Measurements from ENCODE around the gene OR9A2. TPM values are rescaled to one million over a fixed set of nuclear protein-coding genes. Genes with fewer than 3 reads are reported as not detected.

Gene OR9A2
- total RNA-seq, 4 donors from 2014 or later = not detected

- H3K27me3 ChIP-seq = no peaks in the 10 kb centered on the region
- TF ChIP-seq EP300 (IDR thresholded peaks at IDR 0.05) (no peak), POLR2A (IDR thresholded peaks at IDR 0.05; ENCODE audit: low read depth) (no peak), CTCF (IDR thresholded peaks at IDR 0.05) (no peak), POLR2AphosphoS5 (IDR thresholded peaks at IDR 0.05) (no peak)
- WGBS = 75% methylated on average over 3 of the region's 3 CpGs
- no peak overlapping the region for H3K4me3 ChIP-seq
- intact Hi-C loops (cut with DNase I) = no loop called here
- no peaks in the 10 kb centered on the region for H3K9me3 ChIP-seq
- DNase-seq (ENCODE audit: extremely low spot score) = no peak
- no peaks in the 10 kb centered on the region for H3K36me3 ChIP-seq
- H3K27ac ChIP-seq (replicated peaks in 1 of 4) = no peak overlapping the region
- H3K4me1 ChIP-seq = no peaks in the 10 kb centered on the region
These were observed 36.8 kb upstream of the OR9A2 start for GRCh38 chr7:143063741-143064140.

GRCh38 chr7:143055754-143056153 lies 28.8 kb upstream of the OR9A2 start:
- no peak overlapping the region for H3K27ac ChIP-seq (replicated peaks in 1 of 4)
- no peak for DNase-seq (ENCODE audit: extremely low spot score)
- H3K4me3 ChIP-seq = no peak overlapping the region
- no peak for TF ChIP-seq CTCF (IDR thresholded peaks at IDR 0.05)
- no peak for TF ChIP-seq EP300 (IDR thresholded peaks at IDR 0.05)
- no peak for TF ChIP-seq POLR2AphosphoS5 (IDR thresholded peaks at IDR 0.05)
- TF ChIP-seq POLR2A (IDR thresholded peaks at IDR 0.05; ENCODE audit: low read depth) = no peak
- no peaks in the 10 kb centered on the region for H3K4me1 ChIP-seq
- intact Hi-C loops (cut with DNase I) = no loop called here
- H3K9me3 ChIP-seq = no peaks in the 10 kb centered on the region
- no peaks in the 10 kb centered on the region for H3K27me3 ChIP-seq
- H3K36me3 ChIP-seq = no peaks in the 10 kb centered on the region

GRCh38 chr7:143054621-143055020 lies 27.7 kb upstream of the OR9A2 start:
- no peaks in the 10 kb centered on the region for H3K36me3 ChIP-seq
- DNase-seq (ENCODE audit: extremely low spot score) = no peak
- peaks cover 0 to 3% (median 0%) of the 10 kb centered on the region in 4 donors for H3K4me1 ChIP-seq
- no peak overlapping the region for H3K4me3 ChIP-seq
- H3K9me3 ChIP-seq = no peaks in the 10 kb centered on the region
- no peak for TF ChIP-seq POLR2AphosphoS5 (IDR thresholded peaks at IDR 0.05)
- no peaks in the 10 kb centered on the region for H3K27me3 ChIP-seq
- H3K27ac ChIP-seq (replicated peaks in 1 of 4) = no peak overlapping the region
- intact Hi-C loops (cut with DNase I) = no loop called here
- 56% methylated on average over 3 of the region's 3 CpGs for WGBS

- H3K4me3 ChIP-seq = no peak within 1 kb of the TSS
- 86% methylated on average over 4 of the region's 4 CpGs for WGBS
- TF ChIP-seq POLR2A (IDR thresholded peaks at IDR 0.05; ENCODE audit: low read depth) = no peak
- TF ChIP-seq EP300 (IDR thresholded peaks at IDR 0.05) = no peak
- no peak for TF ChIP-seq POLR2AphosphoS5 (IDR thresholded peaks at IDR 0.05)
- no peak for TF ChIP-seq CTCF (IDR thresholded peaks at IDR 0.05)
- no peak within 1 kb of the TSS for H3K27ac ChIP-seq (replicated peaks in 1 of 4)
- H3K4me1 ChIP-seq = peaks cover 0 to 5% (median 1%) of the 10 kb centered on the region in 4 donors
- intact Hi-C loops (cut with DNase I) = no loop called here
- no peaks in the 10 kb centered on the region for H3K36me3 ChIP-seq
- H3K27me3 ChIP-seq = no peaks in the 10 kb centered on the region
- no peaks in the 10 kb centered on the region for H3K9me3 ChIP-seq
- DNase-seq (ENCODE audit: extremely low spot score) = no peak
These were observed 25.1 kb upstream of the OR9A2 start, which contains the start of gene OR6V1 for GRCh38 chr7:143052041-143052440. Gene OR6V1 (plus strand): TSS chr7:143052341. CDS start chr7:143052341, 0 bp downstream.

GRCh38 chr7:143050931-143051330 lies 24.0 kb upstream of the OR9A2 start:
- no peak for TF ChIP-seq CTCF (IDR thresholded peaks at IDR 0.05)
- TF ChIP-seq POLR2A (IDR thresholded peaks at IDR 0.05; ENCODE audit: low read depth) = no peak
- no peak for TF ChIP-seq POLR2AphosphoS5 (IDR thresholded peaks at IDR 0.05)
- TF ChIP-seq EP300 (IDR thresholded peaks at IDR 0.05) = no peak

More at GRCh38 chr7:143050931-143051330, 24.0 kb upstream of the OR9A2 start:
- DNase-seq (ENCODE audit: extremely low spot score) = no peak
- intact Hi-C loops (cut with DNase I) = no loop called here
- 54% methylated on average over 9 of the region's 9 CpGs for WGBS
- Histone ChIP-seq H3K4me1 (peaks cover 0 to 6% (median 1%) of the 10 kb centered on the region in 4 donors), H3K27ac (replicated peaks in 1 of 4) (no peak overlapping the region), H3K4me3 (no peak overlapping the region), H3K9me3 (no peaks in the 10 kb centered on the region), H3K27me3 (no peaks in the 10 kb centered on the region), H3K36me3 (no peaks in the 10 kb centered on the region)

Data from esophagus muscularis mucosa (tissue), 4 donors.